SK-N-SH (cell line): Measurements from ENCODE around the gene LCN1.

ENCODE experiments used
- CTCF ChIP-seq: fragments of 200-600 bp; sonication (generic); IDR thresholded peaks from 2 replicates; pipeline ENCODE4 v1.6.1; 2017; ENCODE audit warnings: antibody characterized with exemption, mild to moderate bottlenecking, moderate library complexity
- GABPA ChIP-seq: IDR thresholded peaks from 2 replicates; pipeline ENCODE4 v1.4.0; 2012; ENCODE audit warnings: low read depth, mild to moderate bottlenecking
- JUND ChIP-seq: IDR thresholded peaks from 2 replicates; pipeline ENCODE4 v1.4.0; 2012
- RCOR1 ChIP-seq: fragments of 150-350 bp; IDR thresholded peaks from 2 replicates; pipeline ENCODE4 v1.6.1; 2017; ENCODE audit warnings: antibody characterized with exemption, low read length
- TCF12 ChIP-seq: IDR thresholded peaks from 2 replicates; pipeline ENCODE4 v1.4.0; 2012
- TEAD4 ChIP-seq: IDR thresholded peaks from 2 replicates; pipeline ENCODE4 v1.4.0; 2012; ENCODE audit warnings: mild to moderate bottlenecking, borderline replicate concordance; ENCODE audit not compliant: insufficient read depth
- USF2 ChIP-seq: fragments of 150-350 bp; IDR thresholded peaks from 2 replicates; pipeline ENCODE4 v1.6.1; 2017; ENCODE audit warnings: antibody characterized with exemption, low read length, low read depth, borderline replicate concordance

- TF ChIP-seq CTCF (no peak), TEAD4 (no peak), TCF12 (no peak), JUND (no peak), USF2 (no peak), RCOR1 (no peak), GABPA (no peak)
Measured at GRCh38 chr9:135525241-135526088, 4.2 kb downstream of the LCN1 start.
